GM18861 (cell line): ENCODE results near the gene PIGBOS1.
"Not testable (repeated sequence)": the region's sequence is repeated elsewhere in the genome, so short reads cannot be mapped to it uniquely, and the experiment has no call there.

Experiments used
- ATAC-seq: cut with Tn5 transposase; IDR thresholded peaks from one replicate; pipeline ENCODE4 v1.9.1; 2021; ENCODE audit not compliant: unreplicated experiment

The PIGBOS1 gene

GRCh38 chr15:55318588-55319494 is at the start of gene PIGBOS1, which contains the start of gene PIGB:
PIGBOS1 (minus strand) TSS chr15:55319123; CDS start chr15:55317792, 1,331 bp downstream.
PIGB (plus strand) TSS chr15:55319222; CDS start chr15:55319251, 29 bp downstream.
- ATAC-seq: peak; percentile 74

- ATAC-seq: no peak
Measured at GRCh38 chr15:55366981-55367380, 48.1 kb upstream of the PIGBOS1 start.

- no peak for ATAC-seq
Measured at GRCh38 chr15:55362641-55363040, 43.7 kb upstream of the PIGBOS1 start.

- no peak for ATAC-seq
Measured at GRCh38 chr15:55361048-55361447, 42.1 kb upstream of the PIGBOS1 start.

- no peak for ATAC-seq
Measured at GRCh38 chr15:55360256-55360655, 41.3 kb upstream of the PIGBOS1 start.

GRCh38 chr15:55358471-55358870 is 39.5 kb upstream of the PIGBOS1 start:
- no peak for ATAC-seq

GRCh38 chr15:55357774-55358173 is 38.9 kb upstream of the PIGBOS1 start:
- ATAC-seq: no peak

- no peak for ATAC-seq
Measured at GRCh38 chr15:55356985-55357585, 38.2 kb upstream of the PIGBOS1 start.

- no peak for ATAC-seq
Measured at GRCh38 chr15:55353025-55353424, 34.1 kb upstream of the PIGBOS1 start.

GRCh38 chr15:55349282-55349681 is 30.4 kb upstream of the PIGBOS1 start:
- ATAC-seq: no peak

GRCh38 chr15:55348281-55348778 is 29.4 kb upstream of the PIGBOS1 start:
- no peak for ATAC-seq

- ATAC-seq: no peak
Measured at GRCh38 chr15:55344206-55344605, 25.3 kb upstream of the PIGBOS1 start.

GRCh38 chr15:55343168-55343567 is 24.2 kb upstream of the PIGBOS1 start:
- no peak for ATAC-seq

- no peak for ATAC-seq
Measured at GRCh38 chr15:55337160-55337559, 18.2 kb upstream of the PIGBOS1 start.

GRCh38 chr15:55334997-55335396 is 16.1 kb upstream of the PIGBOS1 start:
- ATAC-seq: no peak

- ATAC-seq: no peak
Measured at GRCh38 chr15:55334371-55334770, 15.4 kb upstream of the PIGBOS1 start.

- ATAC-seq: no peak
Measured at GRCh38 chr15:55327387-55327786, 8.5 kb upstream of the PIGBOS1 start.

GRCh38 chr15:55322467-55322866 is 3.5 kb upstream of the PIGBOS1 start:
- ATAC-seq: no peak

- no peak for ATAC-seq
Measured at GRCh38 chr15:55320963-55321362, 2.0 kb upstream of the PIGBOS1 start.

GRCh38 chr15:55320238-55320550 is 1.3 kb upstream of the PIGBOS1 start:
- ATAC-seq: no peak

- peak; percentile 50 for ATAC-seq
Measured at GRCh38 chr15:55319537-55320237, 764 bp upstream of the PIGBOS1 start.

GRCh38 chr15:55302801-55303200 is 16.1 kb downstream of the PIGBOS1 start:
- not testable (repeated sequence) for ATAC-seq
